AML-193 (cell line): Measurements from ENCODE around the gene STRAP.

Experiments used
- DNase-seq, 2 experiments: peaks; one replicate each; lab custom pipeline; 2025; lab: John Stamatoyannopoulos, UW

The STRAP gene, protein sequence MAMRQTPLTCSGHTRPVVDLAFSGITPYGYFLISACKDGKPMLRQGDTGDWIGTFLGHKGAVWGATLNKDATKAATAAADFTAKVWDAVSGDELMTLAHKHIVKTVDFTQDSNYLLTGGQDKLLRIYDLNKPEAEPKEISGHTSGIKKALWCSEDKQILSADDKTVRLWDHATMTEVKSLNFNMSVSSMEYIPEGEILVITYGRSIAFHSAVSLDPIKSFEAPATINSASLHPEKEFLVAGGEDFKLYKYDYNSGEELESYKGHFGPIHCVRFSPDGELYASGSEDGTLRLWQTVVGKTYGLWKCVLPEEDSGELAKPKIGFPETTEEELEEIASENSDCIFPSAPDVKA

DNA sequence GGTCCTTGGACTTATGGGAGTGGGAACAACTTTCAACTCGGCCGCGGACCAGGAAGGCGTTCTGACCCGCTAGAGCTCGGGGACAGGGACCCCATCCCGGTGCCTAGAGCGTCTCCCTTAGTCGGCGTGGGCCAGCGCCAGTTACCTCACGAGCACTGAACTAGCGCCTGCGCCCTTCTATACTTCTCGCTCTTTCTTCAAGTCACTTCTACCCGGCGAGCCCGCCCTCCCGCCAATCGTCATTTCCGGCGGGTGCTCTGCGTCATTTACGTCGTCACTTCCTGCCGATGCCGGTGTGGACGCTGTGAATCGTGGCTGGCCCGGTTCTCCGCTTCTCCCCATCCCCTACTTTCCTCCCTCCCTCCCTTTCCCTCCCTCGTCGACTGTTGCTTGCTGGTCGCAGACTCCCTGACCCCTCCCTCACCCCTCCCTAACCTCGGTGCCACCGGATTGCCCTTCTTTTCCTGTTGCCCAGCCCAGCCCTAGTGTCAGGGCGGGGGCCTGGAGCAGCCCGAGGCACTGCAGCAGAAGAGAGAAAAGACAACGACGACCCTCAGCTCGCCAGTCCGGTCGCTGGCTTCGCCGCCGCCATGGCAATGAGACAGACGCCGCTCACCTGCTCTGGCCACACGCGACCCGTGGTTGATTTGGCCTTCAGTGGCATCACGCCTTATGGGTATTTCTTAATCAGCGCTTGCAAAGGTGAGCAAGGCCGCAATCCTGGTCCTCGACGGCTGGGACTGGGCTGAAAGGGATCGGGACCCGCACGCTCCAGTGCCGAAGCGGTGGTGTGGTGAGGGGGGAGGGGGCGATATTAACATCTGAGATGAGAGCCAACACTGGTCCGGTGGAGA lies at the start of gene STRAP:
Gene STRAP (plus strand): TSS at position 270 of the 854 bp plus-strand sequence. CDS start 321 bp downstream, at position 591.
- peak; percentile 93 to 97 for DNase-seq

DNA sequence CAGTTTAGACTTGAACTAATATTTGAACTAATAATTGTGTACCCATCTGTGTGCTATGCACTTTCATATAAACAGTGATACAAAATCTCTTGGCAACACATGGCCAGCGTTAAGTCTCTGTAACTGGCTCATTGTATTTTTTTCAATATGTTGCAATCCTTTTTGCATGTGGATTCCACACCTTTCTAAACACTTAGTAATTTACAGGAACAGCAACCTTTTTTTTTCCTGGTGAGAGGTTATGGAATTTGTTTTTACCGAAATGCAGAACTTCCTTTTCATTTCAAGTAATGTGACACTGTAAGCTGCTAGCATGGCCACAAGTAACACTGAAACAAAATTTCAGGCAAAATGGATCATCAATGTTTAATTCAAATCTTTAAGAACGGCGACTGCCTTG lies 47.6 kb upstream of the STRAP start:
- DNase-seq, result no peak

DNA sequence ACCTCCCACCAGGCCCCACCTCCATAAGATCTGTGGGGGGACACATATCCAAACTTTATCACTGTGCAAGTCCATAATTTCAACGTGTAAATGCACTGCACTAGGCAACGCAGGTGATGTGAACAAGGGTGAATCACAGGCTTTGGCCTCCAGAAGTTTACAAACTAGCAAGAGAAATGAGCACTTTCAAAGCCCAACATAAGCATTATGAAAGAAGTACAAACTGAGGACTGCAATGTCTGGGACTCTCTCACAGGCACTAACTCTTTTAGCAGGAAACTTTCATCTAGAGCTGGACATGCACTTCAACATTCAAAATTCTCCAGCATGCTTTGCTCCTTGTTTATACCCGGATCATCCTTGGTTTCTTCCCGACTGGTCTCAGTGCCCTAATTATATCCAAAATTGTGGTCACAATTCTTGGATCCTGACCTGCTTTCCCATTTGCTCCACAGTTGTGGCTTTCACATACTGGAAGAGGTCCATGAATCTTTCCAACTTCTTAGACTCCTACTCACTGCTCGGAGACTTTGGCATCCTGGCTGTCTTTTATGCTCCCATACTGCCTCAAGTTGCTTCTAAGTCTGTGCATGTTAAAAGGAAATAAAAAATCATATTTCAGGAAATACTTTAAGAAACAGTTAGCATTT lies 44.9 kb upstream of the STRAP start:
- DNase-seq, result no peak

DNA sequence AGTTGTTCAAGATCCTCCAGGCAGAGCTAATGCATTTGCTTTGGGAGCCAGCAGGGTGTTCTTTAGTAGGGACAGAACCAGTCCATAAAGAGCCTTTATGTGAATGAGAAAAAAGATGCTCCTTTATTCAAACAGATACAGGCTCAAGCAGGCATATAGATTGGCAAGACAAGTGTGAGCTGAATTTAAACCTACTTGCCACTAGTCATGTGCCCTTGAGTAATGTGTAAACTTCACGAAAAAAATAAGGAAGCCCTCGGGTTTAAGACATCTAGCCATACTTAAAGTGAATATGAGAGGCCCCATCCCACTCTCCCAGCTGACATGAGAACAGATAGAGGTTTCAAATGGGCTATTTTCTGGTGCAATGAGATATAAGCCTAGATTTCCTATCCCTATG lies 43.1 kb upstream of the STRAP start:
- no peak for DNase-seq

DNA sequence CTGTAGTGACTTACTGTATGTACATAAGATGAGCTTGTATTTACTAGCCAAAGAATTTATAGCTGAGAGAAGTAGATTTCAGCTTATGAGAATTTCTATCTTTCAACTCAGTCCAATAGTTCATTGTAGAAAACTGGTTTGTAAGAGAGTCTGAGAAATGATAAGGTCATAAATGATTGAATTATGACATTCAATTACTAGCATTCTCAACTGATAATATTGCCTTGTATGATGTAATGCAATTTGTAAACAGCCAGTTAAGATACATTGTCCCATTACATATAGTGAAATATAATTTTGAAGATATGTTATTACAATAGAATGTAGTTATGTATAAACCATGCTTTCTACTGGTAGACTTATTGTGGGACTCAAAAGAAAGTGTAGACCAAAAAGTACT lies 42.5 kb upstream of the STRAP start:
- DNase-seq, result no peak

DNA sequence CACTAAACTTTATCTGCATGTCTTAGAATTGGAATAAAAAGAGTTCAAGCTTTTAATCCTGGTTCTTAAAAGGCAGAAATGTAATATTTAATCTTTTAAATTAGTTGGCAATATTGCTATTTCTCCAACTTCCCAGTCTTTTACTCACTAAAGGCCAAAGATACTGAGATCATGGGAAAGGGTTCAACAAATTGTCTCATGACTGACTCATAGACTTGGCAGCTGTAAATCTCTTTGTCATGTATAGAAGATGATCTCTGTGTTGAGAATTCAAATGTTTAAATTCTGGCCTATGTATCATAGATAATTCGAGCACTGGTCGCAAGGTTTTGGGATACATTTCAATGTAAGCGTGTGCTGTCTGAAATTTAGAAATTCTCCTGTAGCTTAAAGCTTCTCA lies 40.1 kb upstream of the STRAP start:
- DNase-seq, result no peak

DNA sequence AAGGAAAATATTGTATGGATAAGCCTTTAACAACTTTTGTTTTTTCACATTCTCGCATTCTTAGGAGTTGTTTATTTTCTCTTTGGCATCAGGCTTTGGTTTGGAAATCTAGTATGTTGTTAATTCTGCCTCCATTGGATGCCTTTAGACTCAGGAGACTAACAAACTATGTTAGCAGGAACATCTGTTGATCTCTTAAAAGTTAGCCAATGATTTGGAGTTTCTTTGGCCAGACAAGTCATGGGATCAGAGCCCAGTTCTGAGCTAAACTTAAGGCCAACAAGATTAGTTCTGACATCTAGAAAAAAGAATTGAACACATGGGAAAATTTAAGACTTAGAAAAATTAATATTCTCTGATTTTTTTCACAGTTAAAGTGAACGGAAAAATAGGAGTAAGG lies 35.3 kb upstream of the STRAP start:
- DNase-seq, result no peak

DNA sequence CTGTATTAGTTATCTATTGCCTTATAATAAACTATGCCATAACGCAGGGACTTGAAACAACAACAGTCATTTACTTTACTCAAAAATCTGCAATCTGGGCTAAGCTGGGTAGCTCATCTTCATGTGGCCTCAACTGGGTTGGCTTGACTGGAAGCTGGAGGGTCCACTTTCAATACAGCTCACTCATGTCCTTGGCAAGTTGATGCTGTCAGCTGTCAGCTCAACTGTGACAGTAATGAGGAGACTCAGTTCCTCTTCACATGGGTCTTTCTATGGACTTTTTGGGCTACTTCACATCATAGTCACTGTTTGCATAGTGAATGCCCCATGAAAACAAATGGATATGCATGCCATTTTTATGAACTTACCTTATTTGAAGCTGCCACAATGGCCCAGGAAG lies 33.6 kb upstream of the STRAP start:
- DNase-seq, result no peak

DNA sequence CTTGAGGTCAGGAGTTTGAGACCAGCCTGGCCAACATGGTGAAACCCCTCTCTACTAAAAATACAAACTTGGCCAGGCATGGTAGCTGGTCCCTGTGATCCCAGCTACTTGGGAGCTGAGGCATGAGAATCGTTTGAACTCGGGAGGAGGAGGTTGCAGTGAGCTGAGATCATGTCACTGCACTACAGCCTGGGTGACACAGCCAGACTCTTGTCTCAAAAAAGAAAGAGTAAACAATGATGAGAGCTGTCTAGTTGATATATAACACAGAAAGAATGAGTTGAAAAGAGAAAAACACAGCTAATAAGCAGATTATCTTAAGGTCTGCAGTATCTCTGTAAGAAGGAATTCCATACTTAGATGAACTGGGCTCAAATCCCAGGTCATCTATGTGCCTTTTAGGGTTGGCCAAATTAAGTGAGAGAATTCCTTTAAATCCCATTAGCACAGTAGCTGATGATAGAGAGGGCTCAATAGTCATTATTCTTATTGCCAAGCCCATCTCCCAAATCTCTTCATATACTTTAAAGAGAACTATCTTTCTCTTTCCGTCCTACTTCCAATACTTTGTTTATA lies 31.1 kb upstream of the STRAP start:
- no peak for DNase-seq

DNA sequence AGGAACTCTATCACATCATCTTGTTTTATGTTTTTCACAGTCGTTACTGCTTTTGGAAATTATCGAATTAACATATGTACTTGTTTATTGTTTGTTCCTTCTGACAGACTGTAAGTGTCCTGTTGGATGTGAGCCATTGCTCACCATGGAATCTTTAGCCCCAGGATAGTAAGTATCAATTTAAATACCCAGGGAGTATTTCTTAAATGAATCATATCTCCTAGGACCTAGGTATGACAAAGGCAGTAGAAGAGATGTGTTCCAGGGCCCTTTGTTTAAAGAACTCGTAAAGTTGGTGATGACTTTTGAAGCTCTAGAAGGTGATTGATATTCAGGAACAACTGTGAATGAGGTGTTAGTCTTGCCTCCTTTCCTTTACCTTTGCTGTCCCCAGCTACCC lies 30.3 kb upstream of the STRAP start:
- DNase-seq, result no peak

DNA sequence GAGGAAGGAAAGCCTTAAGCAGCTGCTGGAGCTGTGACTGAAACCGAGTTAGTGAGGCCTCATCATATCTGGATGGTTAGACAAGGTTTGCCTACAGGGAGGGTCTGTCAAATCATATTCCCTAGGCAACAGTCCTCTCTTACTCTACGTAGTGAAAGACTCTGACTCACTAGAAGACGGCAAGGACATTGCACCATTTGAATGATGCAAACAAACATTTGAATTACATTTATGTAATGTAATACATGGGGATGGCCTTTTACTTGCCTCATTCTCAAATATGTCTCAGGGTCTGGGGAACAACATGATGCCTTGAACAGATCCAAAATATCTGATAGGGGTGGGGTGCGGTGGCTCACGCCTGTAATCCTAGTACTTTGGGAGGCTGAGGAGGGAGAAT lies 29.8 kb upstream of the STRAP start:
- DNase-seq, result no peak

DNA sequence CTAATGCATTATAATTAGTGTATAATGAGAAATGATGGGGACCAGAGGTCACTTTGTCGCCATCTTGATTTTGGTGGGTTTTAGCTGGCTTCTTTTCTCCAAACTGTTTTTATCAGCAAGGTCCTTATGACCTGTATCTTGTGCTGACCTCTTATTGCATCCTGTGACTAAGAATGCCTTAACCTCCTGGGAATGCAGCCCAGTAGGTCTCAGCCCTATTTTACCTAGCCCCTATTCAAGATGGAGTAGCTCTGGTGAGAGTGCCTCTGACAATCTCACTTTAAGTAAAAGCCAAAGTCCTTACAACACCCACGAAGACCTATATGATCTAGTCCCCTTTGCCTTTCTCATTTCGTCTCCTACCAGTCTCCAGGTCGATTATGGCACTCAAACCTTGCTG lies 28.3 kb upstream of the STRAP start:
- DNase-seq, result no peak

DNA sequence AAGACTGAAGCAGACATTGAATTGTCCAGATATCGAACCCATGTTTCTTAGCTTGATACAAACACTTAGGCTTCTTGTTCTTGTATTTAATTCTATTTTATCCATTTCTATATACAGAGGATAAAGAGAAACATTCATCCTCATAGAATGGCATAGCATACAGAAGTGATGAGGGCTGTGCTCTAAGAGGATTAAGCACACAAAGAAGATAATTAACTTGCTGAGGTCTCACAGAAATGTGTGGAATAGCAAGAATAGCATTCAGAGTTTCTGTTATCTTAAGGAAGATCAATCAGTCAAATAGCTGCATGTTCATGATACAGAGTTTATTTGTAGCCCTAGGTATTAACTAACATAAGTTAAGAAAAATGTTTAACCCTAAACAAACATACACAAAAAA lies 27.3 kb upstream of the STRAP start:
- no peak for DNase-seq

DNA sequence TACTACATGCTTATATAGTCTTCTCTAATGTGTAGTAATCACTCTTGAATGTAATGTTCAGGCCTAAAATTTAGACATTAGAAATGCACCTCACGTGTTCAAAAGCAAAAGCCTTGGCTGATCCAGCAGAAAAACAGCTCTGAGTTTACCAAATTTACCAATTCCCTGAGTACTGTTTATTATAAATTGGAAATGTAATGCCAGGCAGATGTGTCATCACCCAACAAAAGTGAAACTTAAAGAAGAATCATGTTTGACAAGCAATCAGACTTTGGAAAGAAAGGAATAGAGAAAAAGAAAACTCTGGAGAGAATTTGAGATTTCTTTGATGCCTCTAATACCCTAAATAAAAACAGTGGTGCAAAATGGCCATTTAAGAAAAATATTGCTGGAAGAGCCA lies 26.5 kb upstream of the STRAP start:
- DNase-seq, result no peak

DNA sequence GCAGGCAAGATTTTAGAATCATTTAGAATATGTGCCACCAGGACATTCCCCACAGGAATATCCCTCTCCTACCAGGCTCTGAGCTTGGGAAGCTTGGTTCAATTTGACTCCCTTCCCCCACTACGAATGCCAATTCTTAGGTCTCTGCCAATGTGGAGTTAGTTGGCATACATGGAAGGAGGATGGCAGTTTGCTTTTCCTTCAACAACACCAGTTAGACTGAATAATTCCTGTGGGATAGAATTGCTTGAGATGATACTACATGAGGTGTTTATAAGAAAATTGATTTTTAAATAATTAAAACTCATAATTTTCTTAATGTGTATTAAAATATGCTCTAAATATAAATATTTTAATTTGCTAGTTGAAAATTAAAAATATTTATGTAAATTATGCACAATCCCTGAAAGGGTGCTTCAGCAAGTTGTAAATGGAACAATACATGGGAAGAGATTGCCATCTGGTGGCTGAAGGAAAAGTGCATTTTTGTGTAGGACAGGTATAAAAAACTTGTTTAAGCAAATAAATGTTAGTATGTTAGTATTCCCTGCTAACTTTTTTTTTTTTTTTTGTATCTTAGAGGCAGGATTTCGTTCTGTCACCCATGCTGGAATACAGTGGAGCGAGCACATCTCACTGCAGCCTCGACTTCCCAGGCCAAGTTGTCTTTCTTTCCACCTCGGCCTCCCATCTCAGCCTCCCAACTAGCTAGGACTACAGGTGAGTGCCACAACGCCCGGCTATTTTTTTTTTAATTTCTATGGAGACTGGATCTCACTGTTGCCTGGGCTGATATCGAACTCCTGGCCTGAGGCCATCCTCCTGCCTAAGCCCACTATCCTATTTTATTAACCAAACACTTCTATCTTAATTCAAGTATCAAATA lies 25.8 kb upstream of the STRAP start:
- peak; percentile 38 to 43 for DNase-seq

DNA sequence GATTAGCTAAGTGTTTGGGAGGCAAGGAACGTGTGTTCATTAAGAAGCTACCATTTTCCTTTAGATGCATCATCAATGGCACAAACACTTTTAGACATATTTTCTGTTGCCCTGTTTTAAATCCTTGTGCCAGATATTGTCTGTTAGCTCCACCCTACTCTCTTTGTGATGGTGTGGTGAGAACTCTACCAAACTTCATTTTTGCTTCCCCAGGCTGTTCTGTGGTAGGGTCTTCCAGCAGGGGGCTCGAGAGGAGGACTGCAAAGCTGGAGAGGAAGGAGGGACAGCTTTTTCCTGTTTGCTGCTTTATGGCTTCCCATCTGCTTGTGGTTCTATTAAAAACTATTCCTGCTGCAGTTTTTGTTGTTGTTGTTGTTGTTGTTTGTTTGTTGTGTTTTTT lies 23.8 kb upstream of the STRAP start:
- no peak for DNase-seq

DNA sequence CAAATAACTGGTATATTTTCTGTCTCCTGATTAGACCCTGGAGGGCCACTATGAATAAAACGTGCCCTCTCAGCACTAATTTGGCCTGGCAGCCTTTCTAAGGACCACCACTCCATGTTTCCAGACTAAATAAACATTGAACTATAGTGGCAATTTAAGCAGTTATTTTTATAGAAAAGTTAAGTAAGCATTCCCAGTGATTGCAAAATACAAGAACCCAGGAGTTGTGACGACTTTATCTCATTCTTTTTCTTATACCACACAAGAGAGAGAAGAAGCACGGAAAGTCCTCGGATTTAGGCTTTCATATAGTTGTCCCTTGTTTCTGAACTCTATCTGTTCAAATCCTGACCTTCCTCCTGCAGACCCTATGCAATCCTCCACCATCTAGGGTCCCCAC lies 23.1 kb upstream of the STRAP start:
- no peak for DNase-seq

DNA sequence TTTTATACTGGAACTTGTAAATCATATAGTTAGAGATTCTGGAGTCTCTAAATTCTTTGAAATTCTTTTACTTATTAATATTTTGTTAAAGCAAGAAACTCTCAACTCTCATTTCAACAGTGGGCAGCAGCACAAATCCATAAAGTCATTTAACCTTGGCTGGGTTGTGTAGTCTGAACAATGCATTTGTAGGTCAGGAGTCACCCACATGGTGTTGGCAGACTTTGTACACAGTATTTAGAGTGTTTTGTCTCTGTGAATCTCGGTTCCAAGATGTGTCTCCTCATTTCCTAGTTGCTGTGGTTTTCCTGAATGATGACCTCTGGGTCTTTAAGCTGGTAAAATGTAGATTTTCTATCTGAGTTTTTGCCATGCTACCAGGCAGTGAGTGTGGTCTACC lies 20.8 kb upstream of the STRAP start:
- DNase-seq, result no peak

DNA sequence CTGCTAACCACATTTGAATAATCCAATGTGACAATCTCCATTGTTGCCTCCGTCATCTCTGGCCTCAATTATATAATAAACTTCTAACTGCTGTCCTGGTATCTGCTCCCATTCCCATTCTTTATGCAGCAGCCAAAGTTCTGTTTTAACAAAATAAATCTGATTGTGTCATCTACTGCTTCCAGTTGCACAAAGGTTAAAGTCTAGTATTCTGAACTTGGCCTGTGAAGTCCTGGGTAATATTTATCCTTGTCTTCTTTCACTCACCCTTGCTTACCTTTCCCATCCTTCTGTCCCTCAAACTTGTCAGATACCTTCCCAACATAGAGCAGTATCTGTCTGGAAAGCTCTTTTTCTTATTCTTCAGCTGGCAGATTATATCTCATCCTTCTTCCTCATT lies 19.3 kb upstream of the STRAP start:
- no peak for DNase-seq

DNA sequence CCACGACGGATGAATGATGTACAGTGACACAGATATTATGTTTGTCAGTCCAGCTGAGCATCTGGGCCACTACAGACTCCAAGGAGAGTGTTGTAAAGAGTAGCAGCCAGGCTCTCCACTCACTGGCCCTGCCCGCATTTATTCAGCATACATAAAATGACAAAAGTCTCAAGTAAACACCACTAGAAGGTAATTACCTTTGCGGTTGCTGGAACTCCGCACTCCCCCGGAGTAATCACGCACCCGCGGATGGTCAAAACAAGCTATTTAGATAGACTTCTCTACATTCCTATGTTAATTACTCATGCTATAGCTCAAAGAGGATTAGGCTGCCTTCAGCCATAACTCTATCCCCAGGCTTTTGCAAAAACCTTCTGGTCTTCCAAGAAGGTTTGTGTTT lies 18.8 kb upstream of the STRAP start:
- DNase-seq, result no peak

DNA sequence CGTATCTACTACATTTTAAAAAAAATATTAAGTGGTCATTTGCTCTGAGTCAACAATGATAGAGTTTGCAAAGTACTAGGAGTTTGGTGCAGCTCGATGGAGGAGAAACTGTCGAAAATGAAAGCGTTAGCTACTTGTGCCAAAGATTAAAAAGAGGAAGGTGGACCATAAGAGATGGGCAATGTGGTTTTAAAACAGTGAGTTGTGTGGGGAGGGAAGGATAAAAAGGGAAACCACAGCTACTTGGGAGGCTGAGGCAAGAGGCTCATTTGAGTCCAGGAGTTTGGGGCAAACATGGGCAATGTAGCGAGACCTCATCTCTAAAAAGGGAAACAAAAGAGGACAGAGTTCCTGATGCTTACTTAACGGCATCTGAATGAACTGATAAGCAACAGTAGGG lies 18.2 kb upstream of the STRAP start:
- DNase-seq, result peak; percentile 93 to 94

DNA sequence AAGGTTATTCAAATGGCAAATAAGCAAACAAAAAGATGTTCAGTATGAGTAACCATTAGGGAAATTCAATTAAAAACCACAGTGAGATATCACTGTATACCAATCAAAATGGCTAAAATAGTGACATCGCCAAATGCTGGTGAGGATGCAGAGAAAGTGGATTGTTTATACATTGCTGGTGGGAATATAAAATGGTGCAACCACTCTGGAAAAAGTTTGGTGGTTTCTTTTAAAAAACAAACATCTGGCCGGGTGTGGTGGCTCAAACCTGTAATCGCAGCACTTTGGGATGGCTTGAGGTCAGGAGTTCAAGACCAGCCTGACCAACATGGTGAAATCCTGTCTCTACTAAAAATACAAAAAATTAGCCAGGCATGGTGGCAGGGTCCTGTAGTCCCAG lies 14.0 kb upstream of the STRAP start:
- no peak for DNase-seq
